Measurements from ENCODE around the gene NDUFS1.

DNA sequence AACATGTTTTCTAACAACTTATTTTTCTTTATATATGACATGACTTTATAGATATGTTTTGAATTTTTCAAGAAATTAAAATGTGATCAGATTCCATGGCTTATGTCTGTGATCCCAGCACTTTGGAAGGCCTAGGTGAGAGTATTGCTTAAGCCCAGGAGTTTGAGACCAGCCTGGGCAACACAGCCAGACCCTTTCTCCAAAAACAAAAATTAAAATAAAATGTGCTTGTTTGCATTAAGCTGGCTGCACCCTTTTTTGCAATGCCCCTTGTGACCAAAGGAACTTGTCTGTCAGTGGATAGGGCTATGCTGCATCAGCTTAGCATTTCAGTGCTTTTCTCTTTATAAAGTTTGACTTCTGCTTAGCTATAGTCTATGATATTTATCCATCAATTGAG, 71.0 kb downstream of the NDUFS1 start:
- TF ChIP-seq, protein P1, sequence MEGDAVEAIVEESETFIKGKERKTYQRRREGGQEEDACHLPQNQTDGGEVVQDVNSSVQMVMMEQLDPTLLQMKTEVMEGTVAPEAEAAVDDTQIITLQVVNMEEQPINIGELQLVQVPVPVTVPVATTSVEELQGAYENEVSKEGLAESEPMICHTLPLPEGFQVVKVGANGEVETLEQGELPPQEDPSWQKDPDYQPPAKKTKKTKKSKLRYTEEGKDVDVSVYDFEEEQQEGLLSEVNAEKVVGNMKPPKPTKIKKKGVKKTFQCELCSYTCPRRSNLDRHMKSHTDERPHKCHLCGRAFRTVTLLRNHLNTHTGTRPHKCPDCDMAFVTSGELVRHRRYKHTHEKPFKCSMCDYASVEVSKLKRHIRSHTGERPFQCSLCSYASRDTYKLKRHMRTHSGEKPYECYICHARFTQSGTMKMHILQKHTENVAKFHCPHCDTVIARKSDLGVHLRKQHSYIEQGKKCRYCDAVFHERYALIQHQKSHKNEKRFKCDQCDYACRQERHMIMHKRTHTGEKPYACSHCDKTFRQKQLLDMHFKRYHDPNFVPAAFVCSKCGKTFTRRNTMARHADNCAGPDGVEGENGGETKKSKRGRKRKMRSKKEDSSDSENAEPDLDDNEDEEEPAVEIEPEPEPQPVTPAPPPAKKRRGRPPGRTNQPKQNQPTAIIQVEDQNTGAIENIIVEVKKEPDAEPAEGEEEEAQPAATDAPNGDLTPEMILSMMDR (IDR thresholded peaks at IDR 0.05), result no peak
- no peak for TF ChIP-seq EZH2 (IDR thresholded peaks at IDR 0.05; ENCODE audit: borderline replicate concordance, insufficient read depth, low read depth, low read length, poor library complexity, severe bottlenecking)

Measured in B cell (primary cell).